SK-N-SH treated with all-trans-retinoic acid at 6 μM for 48 hours (cell line): ENCODE measurements around the gene SORCS2.

Experiments
- ATAC-seq: fragments of 200-7000 bp; cut with Tn5 transposase; 3 replicates; pipeline ENCODE4 v1.9.1; 2020; ENCODE audit warnings: mild to moderate bottlenecking, moderate library complexity
- ARNTL ChIP-seq: fragments of 450-650 bp; formaldehyde crosslinking; IDR thresholded peaks from 2 replicates; pipeline ENCODE4 v1.5.0; 2020; ENCODE audit warnings: low read depth, mild to moderate bottlenecking, moderate library complexity, borderline replicate concordance
- BACH2 ChIP-seq: fragments of 250-450 bp; sonication (Bioruptor Pico); IDR thresholded peaks from 2 replicates; pipeline ENCODE4 v1.9.0; 2021; ENCODE audit warnings: mild to moderate bottlenecking, borderline replicate concordance
- CREB5 ChIP-seq: fragments of 250-450 bp; sonication (Bioruptor Pico); IDR thresholded peaks from 2 replicates; pipeline ENCODE4 v1.5.1; 2020; ENCODE audit warnings: low read depth, mild to moderate bottlenecking, moderate library complexity
- CSDC2 ChIP-seq: fragments of 250-450 bp; sonication (Bioruptor Pico); IDR thresholded peaks from 2 replicates; pipeline ENCODE4 v1.5.0; 2020; ENCODE audit warnings: mild to moderate bottlenecking, moderate library complexity
- ESRRG ChIP-seq: fragments of 250-450 bp; sonication (Bioruptor Pico); IDR thresholded peaks from 2 replicates; pipeline ENCODE4 v1.6.1; 2021; ENCODE audit warnings: mild to moderate bottlenecking
- GLIS3 ChIP-seq: fragments of 250-450 bp; sonication (Bioruptor Pico); IDR thresholded peaks from 2 replicates; pipeline ENCODE4 v1.5.0; 2020; ENCODE audit warnings: mild to moderate bottlenecking, moderate library complexity
- ISL1 ChIP-seq: fragments of 250-450 bp; sonication (Bioruptor Pico); IDR thresholded peaks from 2 replicates; pipeline ENCODE4 v2.1.2; 2022; ENCODE audit warnings: mild to moderate bottlenecking, moderate library complexity
- OSR1 ChIP-seq: fragments of 250-450 bp; sonication (Bioruptor Pico); IDR thresholded peaks from 2 replicates; pipeline ENCODE4 v1.8.0; 2022; ENCODE audit warnings: moderate library complexity, mild to moderate bottlenecking, inconsistent platforms
- PATZ1 ChIP-seq: fragments of 250-450 bp; sonication (Bioruptor Pico); IDR thresholded peaks from 2 replicates; pipeline ENCODE4 v1.8.0; 2020; ENCODE audit warnings: mild to moderate bottlenecking, moderate library complexity, borderline replicate concordance
- POU6F1 ChIP-seq: fragments of 250-450 bp; sonication (Bioruptor Pico); IDR thresholded peaks from 2 replicates; pipeline ENCODE4 v1.8.0; 2021; ENCODE audit warnings: low read depth, mild to moderate bottlenecking, moderate library complexity, borderline replicate concordance
- PPARA ChIP-seq: fragments of 250-450 bp; sonication (Bioruptor Pico); IDR thresholded peaks from 2 replicates; pipeline ENCODE4 v1.5.0; 2020; ENCODE audit warnings: mild to moderate bottlenecking, borderline replicate concordance
- RARB ChIP-seq: fragments of 250-450 bp; sonication (Bioruptor Pico); IDR thresholded peaks from 2 replicates; pipeline ENCODE4 v1.8.0; 2021; ENCODE audit warnings: mild to moderate bottlenecking, moderate library complexity
- SNAI2 ChIP-seq: fragments of 250-450 bp; sonication (Bioruptor Pico); IDR thresholded peaks from 2 replicates; pipeline ENCODE4 v1.5.0; 2020; ENCODE audit warnings: mild to moderate bottlenecking, moderate library complexity
- TCF4 ChIP-seq: fragments of 250-450 bp; sonication (Bioruptor Pico); IDR thresholded peaks from 2 replicates; pipeline ENCODE4 v1.8.0; 2021; ENCODE audit warnings: mild to moderate bottlenecking, moderate library complexity, borderline replicate concordance
- TOX ChIP-seq: fragments of 250-450 bp; sonication (Bioruptor Pico); IDR thresholded peaks from 2 replicates; pipeline ENCODE4 v1.8.0; 2021; ENCODE audit warnings: mild to moderate bottlenecking, moderate library complexity, borderline replicate concordance
- ZC3H10 ChIP-seq: fragments of 250-450 bp; sonication (Bioruptor Pico); IDR thresholded peaks from 2 replicates; pipeline ENCODE4 v1.5.1; 2021; ENCODE audit warnings: mild to moderate bottlenecking, moderate library complexity
- ZFP3 ChIP-seq: fragments of 250-450 bp; sonication (Bioruptor Pico); IDR thresholded peaks from 2 replicates; pipeline ENCODE4 v1.5.0; 2020; ENCODE audit warnings: mild to moderate bottlenecking, moderate library complexity
- ZFP30 ChIP-seq: fragments of 450-650 bp; formaldehyde crosslinking; IDR thresholded peaks from 2 replicates; pipeline ENCODE4 v1.5.0; 2022; ENCODE audit warnings: mild to moderate bottlenecking, moderate library complexity
- ZNF565 ChIP-seq: fragments of 450-650 bp; formaldehyde crosslinking; conservative IDR thresholded peaks from 2 replicates; pipeline ENCODE4 v1.5.0; 2020; ENCODE audit warnings: low read depth, mild to moderate bottlenecking, moderate library complexity
- ZNF70 ChIP-seq: fragments of 450-650 bp; formaldehyde crosslinking; IDR thresholded peaks from 2 replicates; pipeline ENCODE4 v1.5.0; 2020; ENCODE audit warnings: mild to moderate bottlenecking, moderate library complexity
- ZNF8 ChIP-seq: fragments of 450-650 bp; formaldehyde crosslinking; IDR thresholded peaks from 2 replicates; pipeline ENCODE4 v1.5.0; 2020; ENCODE audit warnings: mild to moderate bottlenecking, moderate library complexity
- TF ChIP-seq, protein P1 (sequence below): fragments of 250-450 bp; sonication (Bioruptor Pico); IDR thresholded peaks from 2 replicates; pipeline ENCODE4 v1.5.1; 2021; ENCODE audit warnings: mild to moderate bottlenecking, moderate library complexity

The SORCS2 gene

DNA sequence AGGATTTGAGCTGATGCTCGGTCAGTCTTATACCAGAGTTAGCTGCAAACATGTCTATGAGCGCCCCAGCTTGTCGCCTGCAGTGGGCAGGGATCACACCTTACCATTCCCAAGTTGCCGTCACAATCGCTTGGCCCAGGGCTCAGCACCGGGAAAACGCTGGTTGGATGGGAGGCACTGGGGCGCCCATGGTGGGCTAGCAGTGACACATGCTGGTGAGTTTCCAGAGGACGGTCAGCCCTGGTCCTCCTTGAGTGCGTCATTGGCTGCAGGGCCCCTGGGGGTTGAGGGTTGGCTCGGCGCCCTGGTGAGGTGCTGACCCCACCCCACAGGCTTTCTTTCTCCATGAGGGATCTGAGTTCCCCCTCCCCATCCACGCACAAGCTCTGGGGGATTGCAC lies 50.4 kb downstream of the SORCS2 start:
- ATAC-seq = no peak
- TF ChIP-seq CSDC2 (CRISPR knock-in tag) = no peak
- no peak for TF ChIP-seq CREB5 (CRISPR knock-in tag)
- TF ChIP-seq, protein P1, sequence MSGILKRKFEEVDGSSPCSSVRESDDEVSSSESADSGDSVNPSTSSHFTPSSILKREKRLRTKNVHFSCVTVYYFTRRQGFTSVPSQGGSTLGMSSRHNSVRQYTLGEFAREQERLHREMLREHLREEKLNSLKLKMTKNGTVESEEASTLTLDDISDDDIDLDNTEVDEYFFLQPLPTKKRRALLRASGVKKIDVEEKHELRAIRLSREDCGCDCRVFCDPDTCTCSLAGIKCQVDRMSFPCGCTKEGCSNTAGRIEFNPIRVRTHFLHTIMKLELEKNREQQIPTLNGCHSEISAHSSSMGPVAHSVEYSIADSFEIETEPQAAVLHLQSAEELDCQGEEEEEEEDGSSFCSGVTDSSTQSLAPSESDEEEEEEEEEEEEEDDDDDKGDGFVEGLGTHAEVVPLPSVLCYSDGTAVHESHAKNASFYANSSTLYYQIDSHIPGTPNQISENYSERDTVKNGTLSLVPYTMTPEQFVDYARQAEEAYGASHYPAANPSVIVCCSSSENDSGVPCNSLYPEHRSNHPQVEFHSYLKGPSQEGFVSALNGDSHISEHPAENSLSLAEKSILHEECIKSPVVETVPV = no peak
- TF ChIP-seq ISL1 (CRISPR knock-in tag) = no peak
- TF ChIP-seq PATZ1 (CRISPR knock-in tag) = no peak
- no peak for TF ChIP-seq ARNTL (CRISPR knock-in tag)
- TF ChIP-seq ZNF70 (CRISPR knock-in tag) = no peak
- TF ChIP-seq TCF4 (CRISPR knock-in tag) = no peak
- TF ChIP-seq PPARA (CRISPR knock-in tag) = no peak
- no peak for TF ChIP-seq BACH2
- no peak for TF ChIP-seq ZFP30 (CRISPR knock-in tag)
- no peak for TF ChIP-seq ZNF8
- no peak for TF ChIP-seq ZFP3 (CRISPR knock-in tag)
- TF ChIP-seq RARB (CRISPR knock-in tag) = no peak
- no peak for TF ChIP-seq GLIS3 (CRISPR knock-in tag)
- no peak for TF ChIP-seq TOX
- no peak for TF ChIP-seq ZC3H10 (CRISPR knock-in tag)
- no peak for TF ChIP-seq SNAI2 (CRISPR knock-in tag)

GRCh38 chr4:7243609-7244330 lies 51.4 kb downstream of the SORCS2 start:
- TF ChIP-seq GLIS3 (CRISPR knock-in tag) = no peak
- TF ChIP-seq PPARA (CRISPR knock-in tag) = no peak
- no peak for TF ChIP-seq ZNF565 (CRISPR knock-in tag)
- no peak for TF ChIP-seq ZFP30 (CRISPR knock-in tag)
- TF ChIP-seq RARB (CRISPR knock-in tag) = no peak
- no peak for TF ChIP-seq CSDC2 (CRISPR knock-in tag)
- no peak for ATAC-seq

- TF ChIP-seq ZNF565 (CRISPR knock-in tag) (no peak), ZNF8 (no peak), ZNF70 (CRISPR knock-in tag) (no peak), ZC3H10 (CRISPR knock-in tag) (no peak), OSR1 (CRISPR knock-in tag) (no peak), ESRRG (CRISPR knock-in tag) (no peak), TCF4 (CRISPR knock-in tag) (no peak), POU6F1 (CRISPR knock-in tag) (no peak), PATZ1 (CRISPR knock-in tag) (no peak), SNAI2 (CRISPR knock-in tag) (no peak), BACH2 (no peak), ZFP30 (CRISPR knock-in tag) (no peak)
Observed at GRCh38 chr4:7244331-7244665, 52.0 kb downstream of the SORCS2 start.

More at GRCh38 chr4:7244331-7244665, 52.0 kb downstream of the SORCS2 start:
- no peak for ATAC-seq
